Measurements from ENCODE around the gene NRIP1.
"Not testable (repeated sequence)": the region's sequence is repeated elsewhere in the genome, so short reads cannot be mapped to it uniquely, and the experiment has no call there.

NRIP1 gene

GRCh38 chr21:15034126-15034853 is 30.5 kb downstream of the NRIP1 start:
- H2AFZ ChIP-seq (ENCODE audit: low read depth), result no peak overlapping the region
- no peaks in the 10 kb centered on the region for H3K79me2 ChIP-seq (ENCODE audit: insufficient read depth, low read depth)
- no peaks in the 10 kb centered on the region for H3K36me3 ChIP-seq (ENCODE audit: insufficient read depth)
- H3K4me1 ChIP-seq (ENCODE audit: low read depth, poor library complexity, severe bottlenecking), result peaks cover 5% of the 10 kb centered on the region
- TF ChIP-seq CTCF (conservative IDR thresholded peaks at IDR 0.05; ENCODE audit: low read depth, low read length), result no peak
- no peak overlapping the region for H3K4me3 ChIP-seq (IDR thresholded peaks at IDR 0.05; ENCODE audit: insufficient read depth, low read depth, low read length)
- no peak overlapping the region for H3K9ac ChIP-seq
- no peaks in the 10 kb centered on the region for H4K20me1 ChIP-seq (ENCODE audit: insufficient read depth)
- no peaks in the 10 kb centered on the region for H3K27me3 ChIP-seq (ENCODE audit: insufficient read depth, low read depth)
- H3K4me2 ChIP-seq, result no peak overlapping the region
- no peak overlapping the region for H3K27ac ChIP-seq

- H4K20me1 ChIP-seq (ENCODE audit: insufficient read depth), result no peaks in the 10 kb centered on the region
- H3K79me2 ChIP-seq (ENCODE audit: insufficient read depth, low read depth), result no peaks in the 10 kb centered on the region
- peaks cover 5% of the 10 kb centered on the region for H3K4me1 ChIP-seq (ENCODE audit: low read depth, poor library complexity, severe bottlenecking)
- H3K27me3 ChIP-seq (ENCODE audit: insufficient read depth, low read depth), result no peaks in the 10 kb centered on the region
- H3K4me3 ChIP-seq (IDR thresholded peaks at IDR 0.05; ENCODE audit: insufficient read depth, low read depth, low read length), result no peak overlapping the region
- H2AFZ ChIP-seq (ENCODE audit: low read depth), result no peak overlapping the region
- no peak overlapping the region for H3K4me2 ChIP-seq
- no peak for TF ChIP-seq CTCF (conservative IDR thresholded peaks at IDR 0.05; ENCODE audit: low read depth, low read length)
- no peaks in the 10 kb centered on the region for H3K36me3 ChIP-seq (ENCODE audit: insufficient read depth)
- no peak overlapping the region for H3K9ac ChIP-seq
- no peak overlapping the region for H3K27ac ChIP-seq
Observed at GRCh38 chr21:15031790-15032357, 32.9 kb downstream of the NRIP1 start.

GRCh38 chr21:15031362-15031761 is 33.4 kb downstream of the NRIP1 start:
- H3K9ac ChIP-seq; H3K79me2 ChIP-seq (ENCODE audit: insufficient read depth, low read depth); H3K4me3 ChIP-seq (IDR thresholded peaks at IDR 0.05; ENCODE audit: insufficient read depth, low read depth, low read length); H2AFZ ChIP-seq (ENCODE audit: low read depth); H3K4me1 ChIP-seq (ENCODE audit: low read depth, poor library complexity, severe bottlenecking); H4K20me1 ChIP-seq (ENCODE audit: insufficient read depth); H3K27ac ChIP-seq; H3K27me3 ChIP-seq (ENCODE audit: insufficient read depth, low read depth); H3K36me3 ChIP-seq (ENCODE audit: insufficient read depth); H3K4me2 ChIP-seq: not testable (repeated sequence)

- not testable (repeated sequence) for H3K36me3 ChIP-seq (ENCODE audit: insufficient read depth); H3K79me2 ChIP-seq (ENCODE audit: insufficient read depth, low read depth); H4K20me1 ChIP-seq (ENCODE audit: insufficient read depth); H2AFZ ChIP-seq (ENCODE audit: low read depth); H3K4me3 ChIP-seq (IDR thresholded peaks at IDR 0.05; ENCODE audit: insufficient read depth, low read depth, low read length); H3K9ac ChIP-seq; H3K27ac ChIP-seq; H3K4me1 ChIP-seq (ENCODE audit: low read depth, poor library complexity, severe bottlenecking); H3K4me2 ChIP-seq; H3K27me3 ChIP-seq (ENCODE audit: insufficient read depth, low read depth)
Observed at GRCh38 chr21:15030861-15031260, 33.9 kb downstream of the NRIP1 start.

- Histone ChIP-seq H3K4me1 (ENCODE audit: low read depth, poor library complexity, severe bottlenecking) (no peaks in the 10 kb centered on the region), H4K20me1 (ENCODE audit: insufficient read depth) (no peaks in the 10 kb centered on the region), H3K4me3 (IDR thresholded peaks at IDR 0.05; ENCODE audit: insufficient read depth, low read depth, low read length) (no peak overlapping the region), H3K27ac (no peak overlapping the region), H3K79me2 (ENCODE audit: insufficient read depth, low read depth) (no peaks in the 10 kb centered on the region), H3K9ac (no peak overlapping the region), H2AFZ (ENCODE audit: low read depth) (no peak overlapping the region), H3K4me2 (no peak overlapping the region), H3K27me3 (ENCODE audit: insufficient read depth, low read depth) (no peaks in the 10 kb centered on the region), H3K36me3 (ENCODE audit: insufficient read depth) (no peaks in the 10 kb centered on the region)
- TF ChIP-seq CTCF (conservative IDR thresholded peaks at IDR 0.05; ENCODE audit: low read depth, low read length), result no peak
Observed at GRCh38 chr21:15029077-15029476, 35.7 kb downstream of the NRIP1 start.

Data from KMS-11 (cell line).